Activated B cell treated with CpG ODN at 0.5 μM for 24 hours (primary cell): ENCODE data around the gene CDK15. TPM values are rescaled to one million over a fixed set of nuclear protein-coding genes. Genes with fewer than 3 reads are reported as not detected.

ENCODE experiments used
- ATAC-seq: fragments of 200-7000 bp; cut with Tn5 transposase; one replicate; pipeline ENCODE4 v1.10.0; 2021; ENCODE audit warnings: low read depth, mild to moderate bottlenecking, moderate library complexity
- CTCF ChIA-PET: fragments of 350-600 bp; sonication (Branson Sonifier 250); formaldehyde crosslinking; loops from one replicate; lab custom pipeline; 2021; ENCODE audit warnings: antibody characterized with exemption; lab: Charles Lee
- POLR2A ChIA-PET: fragments of 350-600 bp; sonication (Branson Sonifier 250); formaldehyde crosslinking; loops from one replicate; lab custom pipeline; 2021; ENCODE audit warnings: antibody characterized with exemption; lab: Charles Lee
- DNase-seq: peaks from one replicate; pipeline ENCODE4 v3.0.0; 2022
- H3K27ac Mint-ChIP-seq: one replicate; pipeline ENCODE4 v1.8.0; 2020; ENCODE audit warnings: mixed read lengths
- H3K27me3 Mint-ChIP-seq: one replicate; pipeline ENCODE4 v1.8.0; 2021; ENCODE audit warnings: mixed read lengths
- H3K36me3 Mint-ChIP-seq: one replicate; pipeline ENCODE4 v1.8.0; 2021; ENCODE audit warnings: low read depth, mixed read lengths
- H3K4me1 Mint-ChIP-seq: one replicate; pipeline ENCODE4 v1.8.0; 2021; ENCODE audit warnings: mixed read lengths
- H3K4me3 Mint-ChIP-seq: one replicate; pipeline ENCODE4 v1.8.0; 2020; ENCODE audit warnings: mild to moderate bottlenecking, mixed read lengths
- H3K9me3 Mint-ChIP-seq: one replicate; pipeline ENCODE4 v1.8.0; 2020; ENCODE audit warnings: mixed read lengths
- CTCF ChIP-seq: fragments of 200-600 bp; IDR thresholded peaks from one replicate; pipeline ENCODE4 v1.8.0; 2022; ENCODE audit warnings: antibody characterized with exemption, mild to moderate bottlenecking
- intact Hi-C: fragments of 100-400 bp; cut with micrococcal nuclease; formaldehyde crosslinking; loops from one replicate; pipeline ENCODE4 v1.15.1; 2024
- total RNA-seq: library from RNA; stranded (reverse); gene quantifications from 2 replicates; pipeline ENCODE4 v1.2.3, GENCODE V29; 2022

The CDK15 gene
- total RNA-seq, 1 donor from 2014 or later, result not detected

GRCh38 chr2:201786471-201786870 lies 19.9 kb upstream of the CDK15 start:
- Mint-ChIP-seq H3K36me3 (peaks cover 3% of the 10 kb centered on the region), H3K9me3 (no peaks in the 10 kb centered on the region), H3K4me1 (peaks cover 4% of the 10 kb centered on the region), H3K4me3 (no peak overlapping the region), H3K27me3 (peaks cover 24% of the 10 kb centered on the region), H3K27ac (no peak overlapping the region)
- CTCF ChIA-PET, result no interaction called here
- POLR2A ChIA-PET, result interaction anchor here (0.6 kb wide), 1 partner anchor 337 kb away, joined by 5 read pairs; no protein-coding TSS in a partner anchor
- intact Hi-C loops, result loop anchor here (10.0 kb wide), 1 partner anchor 922 kb away; the partner anchor contains the start of gene CLK1
- ATAC-seq (no peak), DNase-seq (no peak)
- no peak for TF ChIP-seq CTCF

DNA sequence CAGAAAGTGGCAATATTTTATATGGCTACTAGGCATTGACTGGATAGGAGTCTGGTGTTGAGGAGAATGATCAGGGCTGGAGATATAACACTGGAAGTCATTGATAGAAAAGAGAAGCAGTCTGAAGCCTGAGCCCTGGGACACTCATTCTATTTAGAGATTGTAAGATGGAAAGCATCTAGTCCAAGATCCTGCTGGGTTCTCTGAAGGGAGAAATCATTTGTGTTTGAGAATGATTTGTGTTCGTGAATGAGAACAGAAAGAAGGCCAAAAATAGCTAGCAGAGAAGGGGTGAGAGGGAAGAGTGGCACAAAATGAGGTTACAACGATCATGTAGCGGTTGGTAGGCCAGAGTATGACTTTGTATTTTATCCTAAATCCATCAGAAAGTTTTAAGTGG lies 18.0 kb upstream of the CDK15 start:
- Mint-ChIP-seq H3K27ac (no peak overlapping the region), H3K27me3 (peaks cover 30% of the 10 kb centered on the region), H3K36me3 (no peaks in the 10 kb centered on the region), H3K4me3 (no peak overlapping the region), H3K9me3 (no peaks in the 10 kb centered on the region), H3K4me1 (no peaks in the 10 kb centered on the region)
- intact Hi-C loops, result loop anchor here (2.0 to 10.0 kb wide), 2 partner anchors 20 to 924 kb away; partner anchors contain the start of gene CLK1
- DNase-seq, result no peak
- ChIA-PET CTCF (no interaction called here), POLR2A (no interaction called here)
- no peak for TF ChIP-seq CTCF
- no peak for ATAC-seq

- Mint-ChIP-seq H3K4me1 (no peaks in the 10 kb centered on the region), H3K27ac (no peak overlapping the region), H3K27me3 (peaks cover 28% of the 10 kb centered on the region), H3K36me3 (no peaks in the 10 kb centered on the region), H3K9me3 (no peaks in the 10 kb centered on the region), H3K4me3 (no peak overlapping the region)
- ATAC-seq (no peak), DNase-seq (no peak)
- intact Hi-C loops, result loop anchor here (2.0 to 10.0 kb wide), 2 partner anchors 19 to 925 kb away; partner anchors contain the start of gene CLK1
- ChIA-PET POLR2A (no interaction called here), CTCF (no interaction called here)
- no peak for TF ChIP-seq CTCF
Measured at GRCh38 chr2:201789395-201789794, 16.9 kb upstream of the CDK15 start.

DNA sequence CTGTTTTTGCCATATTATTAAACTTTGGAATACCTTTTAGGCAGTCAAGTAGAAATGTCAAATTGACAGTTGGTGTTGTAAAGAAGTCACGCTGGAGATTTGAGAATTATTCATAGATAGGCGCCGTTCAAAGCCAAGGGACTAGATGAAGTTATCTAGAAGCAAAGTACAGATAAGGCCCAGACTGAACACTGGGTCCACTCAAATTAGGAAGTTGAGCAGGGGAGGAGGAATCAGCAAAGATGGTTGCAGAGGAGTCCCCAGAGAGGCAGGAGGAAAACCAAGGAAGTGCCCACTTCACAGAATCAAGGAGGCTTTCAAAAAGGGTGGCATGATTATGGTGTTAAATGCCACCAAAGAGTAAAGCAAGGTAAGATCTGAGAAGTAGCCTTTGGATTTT lies 16.0 kb upstream of the CDK15 start:
- TF ChIP-seq CTCF, result no peak
- intact Hi-C loops, result no loop called here
- ATAC-seq (no peak), DNase-seq (no peak)
- Mint-ChIP-seq H3K36me3 (no peaks in the 10 kb centered on the region), H3K27ac (no peak overlapping the region), H3K27me3 (peaks cover 27% of the 10 kb centered on the region), H3K4me1 (no peaks in the 10 kb centered on the region), H3K4me3 (no peak overlapping the region), H3K9me3 (no peaks in the 10 kb centered on the region)
- ChIA-PET CTCF (no interaction called here), POLR2A (no interaction called here)

GRCh38 chr2:201790989-201791388 lies 15.3 kb upstream of the CDK15 start:
- Mint-ChIP-seq H3K36me3 (no peaks in the 10 kb centered on the region), H3K27me3 (peaks cover 25% of the 10 kb centered on the region), H3K4me3 (no peak overlapping the region), H3K4me1 (no peaks in the 10 kb centered on the region), H3K9me3 (no peaks in the 10 kb centered on the region), H3K27ac (no peak overlapping the region)
- no peak for TF ChIP-seq CTCF
- POLR2A ChIA-PET, result no interaction called here
- ATAC-seq (no peak), DNase-seq (no peak)
- intact Hi-C loops, result no loop called here
- CTCF ChIA-PET, result no interaction called here
